Mammary epithelial cell (primary cell): Measurements from ENCODE around the gene ZNF536.

ENCODE experiments used
- EZH2 ChIP-seq: IDR thresholded peaks from 2 replicates; pipeline ENCODE4 v1.6.1; 2012; ENCODE audit warnings: low read length, inconsistent platforms, borderline replicate concordance
- TF ChIP-seq, protein P1 (sequence below), 2 donors: IDR thresholded peaks in 1 of 2; conservative IDR thresholded peaks in 1 of 2; 2 replicates each; pipeline ENCODE4 v1.5.1; 2011 to 2012; ENCODE audit warnings: inconsistent platforms in 2 of 2, low read length in 2 of 2, mild to moderate bottlenecking in 2 of 2, control low read depth in 1 of 2, low read depth in 1 of 2; ENCODE audit not compliant: insufficient read depth in 1 of 2; ENCODE audit errors: extremely low read depth in 1 of 2

DNA sequence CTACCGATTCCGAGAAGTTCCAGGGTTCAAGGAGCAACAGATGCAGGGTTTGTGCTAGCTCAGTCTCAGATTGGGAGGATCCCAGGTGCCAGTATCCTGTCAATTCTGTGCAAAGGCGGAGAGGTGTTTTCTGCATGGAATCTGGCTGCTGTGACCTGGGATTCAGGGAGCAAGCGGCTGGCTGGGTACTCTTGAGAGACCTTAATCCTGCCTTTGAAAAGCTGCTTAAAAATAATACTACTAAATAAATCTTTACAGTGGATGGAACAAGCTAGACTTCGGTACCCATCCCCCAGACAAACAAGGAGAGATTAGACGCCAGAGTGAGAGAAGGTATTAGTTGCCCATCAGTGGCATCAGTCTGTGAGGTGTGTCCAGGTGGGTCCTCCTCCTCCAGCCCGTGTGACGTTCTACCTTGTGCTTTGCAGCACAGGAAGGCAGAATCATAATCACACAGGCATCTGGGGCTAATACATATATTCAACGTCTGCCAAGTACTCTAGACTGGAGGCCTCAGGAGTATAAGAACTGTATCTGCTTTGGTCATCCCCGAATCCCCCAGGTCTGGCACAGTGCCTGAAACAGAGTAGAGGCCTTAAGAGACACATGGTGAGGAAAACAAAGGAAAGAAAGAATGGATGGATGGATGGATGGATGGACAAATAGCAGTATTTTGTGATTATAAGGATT lies 230.6 kb downstream of the ZNF536 start:
- TF ChIP-seq, protein P1, sequence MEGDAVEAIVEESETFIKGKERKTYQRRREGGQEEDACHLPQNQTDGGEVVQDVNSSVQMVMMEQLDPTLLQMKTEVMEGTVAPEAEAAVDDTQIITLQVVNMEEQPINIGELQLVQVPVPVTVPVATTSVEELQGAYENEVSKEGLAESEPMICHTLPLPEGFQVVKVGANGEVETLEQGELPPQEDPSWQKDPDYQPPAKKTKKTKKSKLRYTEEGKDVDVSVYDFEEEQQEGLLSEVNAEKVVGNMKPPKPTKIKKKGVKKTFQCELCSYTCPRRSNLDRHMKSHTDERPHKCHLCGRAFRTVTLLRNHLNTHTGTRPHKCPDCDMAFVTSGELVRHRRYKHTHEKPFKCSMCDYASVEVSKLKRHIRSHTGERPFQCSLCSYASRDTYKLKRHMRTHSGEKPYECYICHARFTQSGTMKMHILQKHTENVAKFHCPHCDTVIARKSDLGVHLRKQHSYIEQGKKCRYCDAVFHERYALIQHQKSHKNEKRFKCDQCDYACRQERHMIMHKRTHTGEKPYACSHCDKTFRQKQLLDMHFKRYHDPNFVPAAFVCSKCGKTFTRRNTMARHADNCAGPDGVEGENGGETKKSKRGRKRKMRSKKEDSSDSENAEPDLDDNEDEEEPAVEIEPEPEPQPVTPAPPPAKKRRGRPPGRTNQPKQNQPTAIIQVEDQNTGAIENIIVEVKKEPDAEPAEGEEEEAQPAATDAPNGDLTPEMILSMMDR (conservative IDR thresholded peaks at IDR 0.05 in 1 of 2, IDR thresholded peaks at IDR 0.05 in 1 of 2; ENCODE audit: extremely low read depth in 1 of 2, insufficient read depth in 1 of 2, low read depth in 1 of 2, low read length in 2 of 2), result no peak
- no peak for TF ChIP-seq EZH2
